Activated CD8-positive, alpha-beta memory T cell treated with anti-CD3 and anti-CD28 coated beads for 1 hour (primary cell): Measurements from ENCODE around the gene SHH.

ENCODE experiments used
- DNase-seq, 2 donors: peaks; one replicate each; pipeline ENCODE4 v3.0.0-alpha.2; 2020; ENCODE audit warnings: low read depth in 1 of 2; ENCODE audit errors: extremely low read depth in 1 of 2

Gene SHH

DNA sequence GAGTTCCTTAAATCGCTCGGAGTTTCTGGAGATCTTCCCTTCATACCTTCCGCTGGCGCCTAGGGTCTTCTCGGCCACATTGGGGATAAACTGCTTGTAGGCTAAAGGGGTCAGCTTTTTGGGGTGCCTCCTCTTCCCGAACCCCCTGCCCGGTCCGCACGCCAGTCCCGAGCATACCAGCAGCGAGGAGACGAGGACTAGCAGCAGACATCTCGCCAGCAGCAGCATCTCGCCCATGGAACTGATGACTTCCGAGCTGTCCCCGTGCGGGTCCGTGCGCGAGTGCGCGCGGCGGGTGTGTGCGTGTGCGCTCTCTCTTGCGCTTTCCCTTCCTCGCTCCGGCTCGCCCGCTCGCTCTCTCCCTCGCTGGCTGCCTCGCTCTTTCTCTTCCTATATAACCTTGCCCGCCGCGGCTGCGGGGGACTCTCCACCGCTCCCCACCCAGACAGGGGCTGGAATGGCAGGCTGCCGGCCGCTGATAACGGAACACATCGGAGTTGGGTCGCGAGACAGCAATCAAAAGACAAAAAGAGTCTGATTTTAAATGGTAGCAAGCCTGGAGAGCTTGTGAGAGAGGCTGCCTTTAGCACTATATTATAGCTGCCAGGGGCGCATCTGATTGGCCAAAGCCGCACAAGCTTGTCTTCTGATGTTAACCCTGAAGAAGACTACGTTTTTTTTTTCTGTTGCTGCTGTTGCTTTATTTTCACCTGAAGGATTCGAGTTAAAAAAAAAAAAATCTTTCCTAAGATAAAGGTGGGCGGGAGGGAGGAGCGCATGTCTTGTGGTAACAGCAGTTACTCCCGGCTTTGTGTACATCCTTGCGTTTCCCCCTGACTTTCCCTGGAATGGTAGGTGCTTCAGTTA lies at the start of gene SHH:
Gene SHH, minus strand, starts transcription at position 569 of the 867 bp plus-strand sequence. Its CDS starts 341 bp downstream, at position 228.
- no peak for DNase-seq

DNA sequence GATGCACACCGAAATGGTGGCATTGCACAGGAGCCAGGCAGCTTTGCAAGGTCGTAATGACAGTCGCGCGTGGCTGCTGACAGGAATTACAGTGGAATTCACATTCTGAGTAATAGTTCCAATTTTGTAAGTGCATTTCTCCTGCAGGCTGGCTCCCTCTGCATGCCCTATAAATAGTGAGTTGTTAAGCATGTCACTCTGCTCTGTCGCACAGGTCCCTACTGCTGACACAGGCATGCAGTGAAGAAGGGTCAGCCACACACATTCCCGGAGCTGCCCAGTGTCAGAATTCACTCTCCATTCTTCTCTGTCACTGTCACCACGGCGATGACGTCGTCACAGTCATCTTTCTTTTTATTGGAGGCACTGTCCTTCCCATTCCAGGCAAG lies 49.2 kb upstream of the SHH start:
- DNase-seq, result no peak

DNA sequence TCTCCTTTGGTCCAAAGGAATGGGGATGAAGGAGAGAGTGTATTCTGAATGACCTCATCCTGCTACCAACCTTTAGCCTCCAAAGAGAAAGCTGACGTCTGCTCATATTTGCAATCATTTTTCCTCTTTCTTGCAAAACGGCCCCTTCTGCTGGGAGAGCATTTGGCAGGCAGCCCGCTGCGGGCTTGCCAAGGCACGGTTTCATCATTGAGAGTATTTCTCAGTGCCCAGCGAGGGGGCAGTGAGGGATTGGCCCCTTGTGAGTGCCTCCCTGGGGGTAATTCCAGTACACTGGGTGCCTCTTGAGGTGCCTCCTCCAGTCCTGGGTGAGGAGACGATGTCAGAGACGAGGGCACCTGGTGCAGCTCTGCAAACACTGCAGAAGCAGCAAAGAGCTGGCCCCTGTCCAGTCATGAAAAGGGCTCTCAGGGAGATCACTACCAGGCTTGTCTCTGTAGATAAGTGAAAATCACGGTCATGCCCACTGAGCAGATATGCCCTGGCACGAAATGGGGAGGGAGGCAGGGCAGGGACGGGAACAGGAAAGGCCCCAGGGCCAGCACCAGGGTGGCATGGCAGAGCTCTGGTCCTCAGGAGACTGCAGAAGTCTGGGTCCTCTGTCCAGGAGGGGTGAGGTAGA lies 48.7 kb upstream of the SHH start:
- no peak for DNase-seq

DNA sequence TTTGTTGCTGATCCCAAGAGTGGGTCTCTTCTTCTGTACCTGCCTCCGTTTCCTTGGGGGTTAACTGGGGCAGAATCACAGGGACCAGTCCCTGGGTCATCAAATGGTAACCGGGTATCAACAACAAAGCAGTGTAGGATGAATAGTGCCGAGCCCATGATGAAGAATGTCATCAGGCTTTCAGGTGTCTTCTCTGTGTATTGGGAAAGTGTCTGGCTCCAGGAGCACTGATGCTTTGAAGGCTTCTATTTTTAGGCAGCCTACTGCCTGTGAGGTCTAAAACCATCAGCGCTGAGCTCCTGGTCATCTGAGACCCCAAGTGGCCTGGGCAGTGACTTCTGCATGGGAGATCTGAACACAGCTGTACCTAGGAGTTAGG lies 48.2 kb upstream of the SHH start:
- no peak for DNase-seq

DNA sequence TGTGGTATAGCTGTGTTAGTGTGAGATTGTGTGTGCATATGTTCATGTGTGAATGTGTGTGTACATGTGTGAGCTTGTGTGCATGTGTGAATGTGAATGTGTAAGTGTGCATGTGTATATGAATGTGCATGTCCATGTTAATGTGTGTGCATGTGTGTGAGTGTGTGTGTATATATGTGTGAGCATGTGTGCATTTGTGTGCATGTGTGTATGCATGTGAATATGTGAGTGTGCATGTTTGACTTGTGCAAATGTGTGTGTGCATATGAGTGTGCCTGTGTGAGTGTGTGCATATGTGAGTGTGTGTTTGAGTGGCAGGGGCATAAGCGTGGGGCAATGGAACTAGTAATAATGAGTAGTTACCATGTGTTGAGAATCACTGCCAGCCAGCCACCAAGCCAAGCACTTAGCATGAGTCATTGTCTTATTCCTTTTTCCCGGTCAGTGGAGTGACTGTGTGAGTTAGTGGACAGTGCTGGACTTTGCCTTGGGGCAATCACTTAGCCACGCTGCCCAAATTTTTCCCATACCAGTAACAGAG lies 46.3 kb upstream of the SHH start:
- no peak for DNase-seq

DNA sequence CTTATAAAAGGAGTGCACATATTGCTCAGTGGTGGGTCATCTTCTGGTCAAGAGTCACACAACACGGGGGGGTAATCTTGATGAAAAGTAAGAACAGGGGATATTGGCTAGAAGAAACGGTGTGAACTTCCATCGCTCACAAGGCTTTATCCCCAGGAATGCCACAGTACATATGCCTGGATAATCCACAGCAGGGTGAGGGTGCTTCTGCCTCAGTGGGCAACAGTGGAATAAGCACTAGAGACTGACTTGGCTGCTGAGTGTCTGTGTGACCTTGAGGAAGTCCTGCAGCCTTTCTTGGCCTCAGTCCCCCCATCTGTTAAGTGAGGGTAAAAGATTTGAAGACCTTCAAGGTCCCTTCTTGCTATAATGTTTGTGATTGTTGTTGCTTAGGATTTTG lies 44.9 kb upstream of the SHH start:
- no peak for DNase-seq

DNA sequence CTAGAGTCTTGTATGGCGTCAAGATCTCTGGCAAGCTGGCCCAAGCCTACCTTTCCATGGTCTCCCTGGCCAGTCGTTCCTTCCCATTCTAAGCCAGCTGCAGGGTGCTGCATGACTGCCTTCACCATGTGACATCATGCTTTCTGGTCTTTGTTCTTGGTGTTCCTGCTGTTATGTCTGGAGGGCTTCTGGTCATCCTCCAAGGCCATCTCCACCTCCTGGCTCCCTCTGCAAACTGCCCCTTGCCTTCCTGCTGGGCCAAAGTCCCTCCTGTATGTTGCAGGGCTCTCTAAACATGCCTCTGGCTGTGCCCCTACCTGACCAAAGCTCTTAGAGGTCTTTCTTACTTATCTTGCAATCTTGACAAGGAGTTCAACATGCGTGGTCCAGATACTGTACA lies 44.4 kb upstream of the SHH start:
- no peak for DNase-seq

DNA sequence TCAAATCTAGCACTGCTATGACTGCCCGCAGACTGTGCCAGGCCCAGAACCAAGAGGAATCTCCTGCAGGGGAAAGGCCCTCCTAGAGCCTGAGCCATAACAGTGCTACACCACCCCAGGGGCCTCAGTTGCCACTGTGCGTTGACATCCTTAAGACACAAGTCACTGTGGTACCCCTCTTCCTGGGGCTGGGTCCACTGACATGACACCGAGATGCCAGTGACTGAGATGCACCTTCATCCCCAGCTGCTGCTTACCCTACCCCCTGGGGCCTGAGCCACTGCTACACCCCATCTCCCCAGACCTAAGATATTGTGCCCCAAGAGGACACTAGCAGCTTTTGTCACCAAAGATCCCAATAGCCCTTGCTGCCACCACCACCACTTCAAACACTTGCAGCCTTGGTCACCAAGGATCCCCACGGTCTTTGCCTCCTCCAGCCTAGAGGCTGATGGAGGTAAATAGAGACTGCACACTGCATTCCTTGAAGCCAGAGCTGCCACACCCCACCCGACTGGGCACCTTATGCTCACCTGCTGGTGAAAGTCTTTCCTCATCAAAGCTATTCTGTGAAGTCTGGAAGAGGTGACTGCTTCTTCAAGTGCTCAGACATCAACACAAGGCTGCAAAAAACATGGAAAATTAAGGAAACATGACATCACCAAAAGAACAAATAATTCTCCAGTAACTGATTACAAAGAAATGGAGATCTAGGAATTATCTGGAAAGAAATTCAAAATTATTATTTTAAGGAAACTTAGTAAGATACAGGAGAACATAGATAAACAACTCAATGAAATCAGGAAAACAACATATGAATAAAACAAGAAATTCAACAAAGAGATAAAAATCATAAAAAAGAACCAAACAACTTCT lies 40.4 kb upstream of the SHH start:
- DNase-seq, result no peak

DNA sequence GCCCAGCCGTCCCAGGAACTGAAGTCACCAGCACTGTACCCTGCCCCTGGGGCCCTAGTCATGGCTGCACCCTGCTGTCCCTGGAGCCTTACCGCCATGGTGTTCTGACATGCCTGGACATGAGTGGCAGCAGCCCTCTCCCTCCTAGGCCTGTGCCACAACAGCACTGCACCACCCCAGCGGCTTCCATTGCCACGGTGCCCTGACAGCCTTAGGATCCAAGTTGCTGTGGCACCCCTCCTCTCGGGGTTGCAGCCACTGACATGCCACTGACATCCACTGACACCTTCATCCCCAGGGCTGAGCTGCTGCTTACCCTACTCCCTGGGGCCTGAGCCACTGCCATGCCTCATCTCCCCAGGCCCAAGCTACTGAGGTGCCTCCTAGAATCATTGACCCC lies 39.6 kb upstream of the SHH start:
- DNase-seq, result no peak

DNA sequence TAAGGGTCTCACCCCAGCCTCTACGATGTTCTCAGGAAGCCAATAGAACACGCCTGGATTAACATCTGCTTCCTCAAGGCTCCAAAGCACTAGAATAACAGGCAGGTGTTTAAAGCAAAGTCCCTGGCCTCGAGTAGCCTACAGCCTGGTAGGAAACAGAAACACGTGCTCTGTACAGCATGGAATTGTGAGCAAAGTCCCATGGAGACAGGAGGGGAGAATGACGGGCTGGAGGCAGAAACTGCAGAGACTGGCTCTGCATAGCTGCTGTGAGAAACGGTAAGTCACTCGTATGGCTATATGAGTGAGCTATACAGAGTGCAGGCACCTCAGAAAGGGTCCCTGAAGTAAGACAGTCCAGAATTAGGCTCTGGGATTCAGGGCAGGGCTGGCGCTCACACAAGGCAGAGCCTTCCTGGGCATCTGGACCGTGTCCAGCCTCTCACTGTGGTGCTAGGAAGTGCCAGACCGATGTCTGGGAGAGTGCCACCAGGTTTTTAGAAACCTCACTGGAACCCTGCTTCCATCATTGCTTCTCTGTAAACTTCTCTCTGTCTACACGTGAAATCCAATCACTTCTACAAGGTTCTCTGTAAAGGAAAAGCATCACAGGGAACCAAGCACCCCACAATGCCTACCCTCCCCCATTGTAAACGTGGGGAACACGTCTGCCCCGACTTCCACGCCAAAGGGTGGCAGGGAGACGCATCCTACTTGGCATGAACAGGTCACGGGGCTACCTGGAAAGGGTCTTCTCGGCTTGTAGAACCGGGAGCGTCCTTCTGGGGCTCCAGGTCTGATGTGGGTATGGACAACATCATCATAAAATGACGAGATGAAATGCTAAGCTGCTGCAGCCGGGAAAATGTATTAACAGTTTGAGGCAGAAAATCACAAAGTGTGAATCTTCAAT lies 38.8 kb upstream of the SHH start:
- DNase-seq, result no peak

DNA sequence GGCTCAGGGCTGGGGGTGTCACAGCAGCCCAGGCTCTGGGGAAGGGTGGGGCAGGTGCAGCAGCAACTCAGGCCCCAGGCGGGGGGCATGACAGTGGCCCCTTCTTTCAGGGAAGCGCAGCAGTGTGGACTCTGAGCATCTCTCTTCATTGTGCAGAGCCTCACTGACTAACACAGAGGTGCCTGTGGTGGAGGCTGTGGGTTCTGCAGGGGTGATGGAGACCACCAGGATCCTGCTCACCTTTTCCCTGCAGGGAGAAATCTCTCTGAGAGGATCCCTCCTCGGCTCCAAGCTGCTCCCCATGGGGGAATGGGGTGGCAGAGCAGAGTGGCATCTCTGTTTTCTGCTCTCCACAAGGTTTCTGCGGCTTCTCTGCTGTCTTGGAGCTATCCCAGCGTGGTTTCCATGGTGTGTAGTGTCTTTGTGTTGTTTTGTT lies 37.8 kb upstream of the SHH start:
- DNase-seq, result no peak

DNA sequence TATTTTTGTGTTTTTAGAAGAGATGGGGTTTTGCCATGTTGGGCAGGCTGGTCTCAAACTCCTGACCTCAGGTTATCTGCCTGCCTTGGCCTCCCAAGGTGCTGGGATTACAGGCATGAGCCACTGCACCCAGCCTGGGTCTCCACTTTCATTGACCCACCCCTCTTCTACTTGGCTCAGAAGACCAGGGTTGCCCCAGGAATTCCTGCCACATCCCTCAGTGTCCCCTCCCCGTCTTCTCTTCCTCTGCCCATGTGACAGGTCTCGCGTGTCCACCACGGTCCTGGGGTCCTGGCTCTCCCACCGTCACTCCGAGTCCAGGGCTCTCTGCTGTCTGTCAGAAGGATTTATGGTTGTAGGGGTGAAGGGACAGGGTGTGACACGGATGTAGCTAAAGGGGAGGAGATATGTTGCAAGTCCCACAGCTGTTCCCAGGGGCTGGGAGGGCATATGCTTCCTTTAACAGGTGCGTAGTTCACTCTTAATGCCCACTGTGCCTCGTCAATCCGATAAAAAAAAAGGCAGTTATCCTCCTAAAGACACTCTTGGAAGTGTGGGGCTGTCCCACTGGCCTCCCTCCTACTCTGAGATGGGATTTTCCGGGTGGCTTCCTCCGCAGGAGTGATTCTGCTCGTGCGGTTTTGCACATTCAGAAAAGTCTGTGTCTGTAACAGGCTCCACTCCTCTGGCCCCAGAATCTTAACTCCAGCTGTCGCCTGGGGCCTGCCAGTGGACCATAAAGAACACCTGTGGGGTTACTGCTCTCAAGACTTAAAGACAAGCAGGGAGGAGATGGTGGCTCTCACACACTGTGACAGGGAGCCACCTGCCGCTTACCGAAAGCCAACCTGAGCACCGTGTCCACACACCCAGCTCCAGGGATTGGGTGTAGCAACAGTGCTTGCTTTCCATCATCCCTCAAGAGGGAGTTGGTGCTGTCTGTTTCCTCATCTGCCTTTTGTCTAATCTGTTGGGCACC lies 36.7 kb upstream of the SHH start:
- DNase-seq, result no peak

DNA sequence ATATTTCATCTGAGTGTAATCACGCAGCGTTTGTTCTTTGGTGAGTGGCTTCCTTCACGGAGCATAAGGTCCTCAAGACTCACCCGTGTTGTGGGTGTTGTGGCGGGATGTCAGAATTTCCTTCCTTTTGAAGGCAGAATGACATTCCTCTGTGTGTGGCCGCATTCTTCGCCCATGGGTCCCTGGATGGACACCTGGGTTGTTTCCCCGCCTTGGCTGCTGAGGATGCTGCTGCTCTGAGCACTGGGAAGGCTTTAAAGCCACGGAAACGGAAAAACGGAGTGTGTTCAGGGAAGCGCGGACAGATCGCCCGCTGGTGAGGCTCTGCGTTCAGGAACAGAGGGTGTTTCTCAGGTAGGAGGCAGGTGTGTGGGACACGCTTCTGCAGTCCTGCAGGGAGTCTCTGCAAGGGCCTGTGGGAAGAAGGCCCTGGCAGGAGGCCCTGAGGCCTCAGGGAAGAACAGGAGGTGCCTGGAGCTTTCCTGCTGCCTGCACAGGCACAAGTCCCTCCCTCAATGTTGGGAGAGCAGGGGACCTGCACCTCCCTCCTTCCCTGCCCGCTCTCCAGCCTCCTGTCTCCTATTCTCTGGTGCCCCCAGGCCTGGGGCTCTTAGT lies 35.7 kb upstream of the SHH start:
- DNase-seq, result no peak

DNA sequence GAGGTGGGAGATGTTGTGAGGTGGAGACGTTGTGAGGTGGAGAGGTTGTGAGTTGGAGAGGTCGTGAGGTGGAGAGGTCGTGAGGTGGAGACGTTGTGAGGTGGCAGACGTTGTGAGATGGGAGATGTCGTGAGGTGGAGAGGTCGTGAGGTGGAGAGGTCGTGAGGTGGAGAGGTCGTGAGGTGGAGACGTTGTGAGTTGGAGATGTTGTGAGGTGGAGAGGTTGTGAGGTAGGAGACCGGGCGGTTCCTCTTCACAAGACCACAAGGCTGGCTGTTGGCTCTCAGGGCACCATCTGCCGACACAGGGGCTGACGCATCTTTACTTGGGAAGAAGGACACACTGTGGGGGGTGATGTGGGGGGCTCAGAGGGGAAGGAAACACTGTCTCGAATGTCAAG lies 34.7 kb upstream of the SHH start:
- DNase-seq, result no peak

DNA sequence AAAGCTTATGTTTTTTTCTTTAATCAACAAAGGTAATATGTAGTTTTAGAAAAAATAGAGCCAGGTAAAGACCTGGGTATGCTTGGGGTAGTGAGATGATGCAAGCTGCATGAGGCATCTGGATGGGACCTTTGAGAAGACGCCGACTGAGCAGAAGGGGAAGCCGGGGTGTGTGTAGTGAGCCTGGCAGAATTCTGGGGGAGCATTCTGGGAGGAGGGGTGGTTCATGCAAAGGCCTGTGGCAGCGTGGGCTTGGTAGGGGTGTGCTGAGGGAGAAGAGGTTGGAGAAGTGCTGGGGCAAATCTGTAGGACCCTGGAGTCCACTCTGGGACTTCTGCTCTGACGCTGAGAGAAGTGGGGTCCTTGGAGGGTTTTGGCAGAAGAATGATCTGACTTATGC lies 33.9 kb upstream of the SHH start:
- no peak for DNase-seq

DNA sequence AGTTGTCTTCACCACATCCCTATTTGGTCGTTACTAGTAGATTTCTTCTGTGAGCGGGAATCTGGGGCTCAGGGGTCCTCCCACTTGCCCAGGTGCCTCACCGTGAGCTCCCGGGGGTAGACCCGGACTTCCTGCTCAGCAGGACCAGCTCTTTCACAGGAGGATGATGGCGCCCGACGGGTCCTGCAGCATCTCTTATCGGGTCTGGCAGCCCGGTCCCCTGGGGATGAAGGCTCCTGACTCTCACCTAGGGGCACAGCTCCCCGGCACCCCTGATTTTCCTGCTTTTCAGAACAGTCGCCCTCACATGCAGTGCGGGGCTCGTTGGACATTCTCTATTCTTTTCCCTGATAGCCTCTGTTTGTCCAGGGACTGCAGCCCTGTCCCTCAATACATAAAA lies 33.0 kb upstream of the SHH start:
- DNase-seq, result no peak

DNA sequence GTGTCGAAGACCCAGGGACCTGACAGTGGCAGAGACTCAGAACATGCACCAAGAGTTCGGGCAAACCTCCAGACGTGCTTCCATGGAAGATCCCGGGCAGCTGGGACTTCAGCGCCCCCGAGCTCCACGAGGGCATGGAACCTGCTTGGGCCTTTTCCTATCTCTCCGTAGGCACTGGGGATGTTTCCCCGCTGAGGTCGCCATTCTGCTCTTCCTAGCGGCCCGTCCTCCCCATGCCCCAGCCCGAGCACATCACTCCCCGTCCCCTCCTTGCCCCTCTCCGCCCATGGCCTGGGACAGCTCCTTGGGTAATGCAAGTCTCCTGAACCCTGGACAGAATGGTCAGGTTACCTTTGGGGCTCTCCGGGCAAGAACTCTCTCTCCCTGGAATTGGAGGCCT lies 32.3 kb upstream of the SHH start:
- no peak for DNase-seq

DNA sequence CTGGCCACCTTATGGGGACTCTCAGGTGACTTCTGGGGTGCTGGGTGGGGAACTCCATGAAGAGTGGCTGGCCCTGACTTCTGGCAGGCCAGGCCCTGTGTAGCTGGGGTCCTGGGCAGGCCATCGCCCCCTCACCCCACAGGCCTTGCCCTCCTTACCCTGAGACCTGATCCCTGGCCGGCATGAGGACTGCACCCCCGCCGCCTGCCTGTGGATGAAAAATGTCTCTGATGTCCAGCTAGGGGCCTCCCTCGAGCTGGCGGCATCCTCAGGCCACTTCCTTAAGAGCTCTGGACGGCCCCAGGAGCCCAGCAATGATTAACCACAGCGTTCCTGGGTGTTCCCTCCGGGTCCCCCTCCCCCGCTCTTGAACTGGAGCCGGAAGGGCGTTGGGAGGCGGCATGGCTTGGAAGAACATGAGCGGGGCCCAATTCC lies 31.8 kb upstream of the SHH start:
- DNase-seq, result no peak
